NCI-H2227 (cell line): Measurements from ENCODE around the gene BBOX1.
A peak's percentile ranks its signal among the peaks of the same experiment; 100 is the strongest.
"Not testable (repeated sequence)": the region's sequence is repeated elsewhere in the genome, so short reads cannot be mapped to it uniquely, and the experiment has no call there.

Source experiments
- DNase-seq: peaks from one replicate; lab custom pipeline; 2025; ENCODE audit not compliant: unreplicated experiment; lab: John Stamatoyannopoulos, UW

The BBOX1 gene

GRCh38 chr11:27120211-27120610, 79.6 kb downstream of the BBOX1 start:
- no peak for DNase-seq

DNA sequence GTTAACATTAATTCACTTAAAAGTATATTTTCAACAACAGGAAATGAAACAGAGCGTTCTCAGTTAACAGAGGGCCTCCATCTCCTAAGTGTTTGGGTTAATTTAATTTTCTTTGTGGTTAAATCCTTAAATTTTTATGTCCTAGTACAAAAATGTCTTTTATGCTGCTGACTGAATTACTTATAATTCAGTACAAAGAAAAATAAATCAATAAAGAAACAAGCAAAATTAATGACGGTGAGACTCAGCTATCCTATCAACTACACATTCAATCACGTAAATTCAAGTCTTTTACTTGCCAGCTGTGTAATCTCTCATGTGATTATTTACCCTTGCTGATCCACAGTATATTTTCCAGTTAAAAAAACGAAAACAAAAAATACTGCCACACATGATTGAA, 81.4 kb downstream of the BBOX1 start:
- no peak for DNase-seq

- no peak for DNase-seq
These were observed 84.1 kb downstream of the BBOX1 start for GRCh38 chr11:27124514-27125264.

DNA sequence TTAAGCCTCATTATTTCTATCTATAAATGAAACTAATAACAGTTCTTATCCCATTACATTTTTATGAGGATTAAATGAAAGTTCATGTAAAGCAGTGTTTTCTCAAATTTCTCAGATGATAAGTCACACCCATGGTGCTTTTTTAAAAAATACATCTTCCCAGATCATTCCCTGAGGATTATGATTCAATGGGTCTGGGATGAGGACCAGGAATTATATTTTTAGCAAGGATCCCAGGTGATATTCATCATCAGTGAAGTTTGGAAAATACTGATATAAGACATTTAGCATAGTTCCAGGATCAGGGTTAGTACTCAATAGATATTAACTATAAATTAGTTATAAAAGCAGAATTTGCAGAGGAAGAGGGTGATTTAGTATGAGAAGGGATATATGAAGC, 89.1 kb downstream of the BBOX1 start:
- DNase-seq = no peak

DNA sequence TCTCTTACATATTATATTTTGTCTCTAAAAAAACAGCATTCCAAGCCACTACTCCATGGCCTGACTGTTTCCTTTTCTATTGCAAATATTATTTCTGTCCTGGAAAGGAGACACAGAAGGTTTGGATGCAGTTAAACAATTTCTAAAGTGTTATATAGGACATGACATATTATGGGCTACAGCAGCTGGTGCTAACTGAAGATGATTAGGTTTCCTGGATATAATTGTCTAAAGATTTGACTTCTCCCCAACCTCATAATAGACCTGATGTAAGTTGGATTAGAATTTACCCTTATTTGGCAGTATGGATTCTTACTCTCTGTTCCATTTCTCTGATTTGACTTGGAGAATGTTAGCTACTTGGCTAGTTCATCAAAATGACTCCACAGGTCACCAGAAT, 90.2 kb downstream of the BBOX1 start:
- DNase-seq = no peak

- not testable (repeated sequence) for DNase-seq
These were observed 95.3 kb downstream of the BBOX1 start for GRCh38 chr11:27135924-27136329.

- DNase-seq = no peak
These were observed 98.1 kb downstream of the BBOX1 start for GRCh38 chr11:27138716-27139115.

- no peak for DNase-seq
These were observed 99.2 kb downstream of the BBOX1 start for GRCh38 chr11:27139742-27140367.

DNA sequence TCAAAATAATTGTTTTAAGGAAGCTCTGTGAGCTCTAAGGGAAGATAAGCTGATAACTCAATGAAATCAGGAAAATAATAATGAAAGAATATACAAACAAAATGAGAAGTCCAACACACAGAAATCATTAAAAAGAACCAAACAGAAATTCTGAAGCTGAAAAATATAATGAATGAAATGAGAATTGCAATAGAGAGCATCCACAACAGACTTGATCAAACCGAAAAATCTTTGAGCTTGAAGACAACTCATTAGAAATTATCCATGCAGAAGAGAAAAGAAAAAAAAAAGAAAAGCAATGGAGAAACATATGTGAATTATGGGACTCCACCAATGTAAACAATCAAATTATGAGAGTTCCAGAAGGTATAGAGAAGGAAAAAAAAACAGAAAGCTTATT, 101.0 kb downstream of the BBOX1 start:
- no peak for DNase-seq

GRCh38 chr11:27147916-27148315, 107.3 kb downstream of the BBOX1 start:
- DNase-seq = no peak

- no peak for DNase-seq
These were observed 107.9 kb downstream of the BBOX1 start for GRCh38 chr11:27148506-27148905.

DNA sequence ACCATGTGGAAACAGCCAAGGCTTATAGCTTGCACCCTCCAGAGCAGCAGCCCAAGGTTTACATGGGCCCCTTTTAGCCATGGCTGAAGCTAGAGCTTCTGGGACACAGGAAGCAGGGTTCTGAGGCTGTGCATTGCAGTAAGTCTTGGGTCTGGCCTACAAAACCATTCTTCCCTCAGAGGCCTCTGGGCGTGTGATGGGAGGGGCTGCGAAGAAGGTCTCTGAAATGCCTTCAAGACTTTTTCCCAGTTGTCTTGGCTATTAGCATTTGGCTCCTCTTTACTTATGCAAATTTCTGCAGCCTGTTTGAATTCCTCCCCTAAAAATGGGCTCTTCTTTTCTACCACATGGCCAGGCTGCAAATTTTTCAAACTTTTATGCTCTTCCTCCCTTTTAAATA, 109.5 kb downstream of the BBOX1 start:
- DNase-seq = no peak

DNA sequence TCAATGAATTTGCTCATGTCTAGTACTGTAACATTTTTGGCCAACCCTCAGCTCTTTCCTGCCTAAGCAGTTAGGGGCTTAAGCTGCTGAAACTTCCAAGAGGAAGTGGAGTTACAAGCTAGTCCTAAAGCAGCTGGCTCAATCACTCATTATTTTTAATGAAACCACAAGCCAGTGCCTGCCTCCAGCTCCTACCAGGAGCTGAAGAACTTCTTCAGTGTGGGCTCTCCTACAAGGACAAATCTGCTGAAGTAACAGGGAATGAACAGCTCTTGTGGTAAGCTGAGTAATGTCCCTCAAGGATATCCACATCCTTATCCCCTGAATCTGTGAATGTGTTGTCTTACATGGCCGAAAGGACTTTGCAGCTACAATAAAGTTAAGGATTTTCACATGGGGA, 112.5 kb downstream of the BBOX1 start:
- DNase-seq = no peak

GRCh38 chr11:27158456-27159334, 118.1 kb downstream of the BBOX1 start:
- DNase-seq = peak; percentile 79

- DNase-seq = no peak
These were observed 118.7 kb downstream of the BBOX1 start for GRCh38 chr11:27159335-27159679.

DNA sequence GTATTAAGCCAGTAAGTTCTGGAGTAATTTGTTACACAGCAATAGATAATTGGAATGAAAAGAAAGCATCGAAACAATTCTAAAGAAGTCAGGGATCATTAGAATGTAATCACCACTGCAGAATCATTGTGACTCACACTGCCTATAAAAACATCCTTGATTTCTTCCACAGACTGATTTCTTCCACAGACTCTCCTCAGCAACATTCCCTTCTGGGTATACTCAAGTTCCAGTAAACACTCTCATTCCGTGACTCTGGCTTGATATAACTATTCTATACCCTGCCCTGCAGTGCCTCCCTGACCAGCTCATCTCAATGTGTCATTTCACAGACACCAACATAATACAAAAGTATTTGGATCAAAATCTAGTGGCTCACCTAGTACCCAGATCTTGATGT, 120.5 kb downstream of the BBOX1 start:
- no peak for DNase-seq

DNA sequence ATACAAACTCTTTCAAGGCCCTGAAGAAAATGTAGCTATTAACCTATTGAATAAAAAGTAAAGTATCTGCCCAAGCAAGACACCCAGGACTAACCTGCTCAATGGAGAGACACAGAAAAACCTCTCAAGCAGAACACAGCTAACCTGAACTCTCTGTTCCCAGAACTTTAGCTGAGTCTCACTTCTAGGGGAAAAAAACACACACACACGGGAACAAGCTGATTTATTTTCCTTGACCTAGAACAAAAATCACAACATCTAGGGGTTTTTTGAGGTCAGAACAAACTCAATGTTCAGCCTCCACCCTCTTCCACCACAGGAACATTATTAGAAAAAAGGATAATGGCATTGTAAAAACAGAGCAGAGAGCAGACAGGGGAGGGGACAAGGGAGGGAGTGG, 121.6 kb downstream of the BBOX1 start:
- peak; percentile 11 for DNase-seq

- DNase-seq = no peak
These were observed 125.5 kb downstream of the BBOX1 start for GRCh38 chr11:27166130-27166529.

DNA sequence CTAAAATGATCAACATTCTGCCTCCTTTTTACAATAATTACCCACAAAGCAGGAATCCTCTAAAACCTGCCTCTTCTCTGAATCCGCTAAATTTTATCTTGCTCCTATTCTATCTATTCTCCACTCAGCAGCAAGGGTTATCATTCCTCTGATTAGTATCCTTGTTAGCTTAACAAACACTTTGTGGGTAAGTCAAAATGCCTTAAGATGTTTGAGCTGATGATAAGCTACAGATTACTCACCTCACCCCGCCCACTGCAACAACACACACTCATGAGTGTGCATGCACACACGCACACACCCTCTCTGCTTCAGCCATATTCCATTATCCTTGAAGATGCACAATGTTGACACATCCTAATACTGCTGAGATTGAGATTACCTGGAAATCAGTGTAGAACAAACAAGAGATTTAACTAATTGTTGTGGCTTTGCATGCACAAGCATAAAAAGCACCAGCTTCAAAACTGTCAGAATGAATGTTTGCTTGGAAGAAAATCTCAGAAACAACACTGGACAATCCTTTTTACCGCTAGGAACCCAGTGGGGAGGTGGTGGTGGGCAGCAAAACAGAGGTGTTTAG, 130.9 kb downstream of the BBOX1 start:
- DNase-seq = no peak

- no peak for DNase-seq
These were observed 132.9 kb downstream of the BBOX1 start for GRCh38 chr11:27173545-27173944.

- no peak for DNase-seq
These were observed 133.4 kb downstream of the BBOX1 start for GRCh38 chr11:27174021-27174420.
